ENCODE results near the gene HOXC9. TPM values are rescaled to one million over a fixed set of nuclear protein-coding genes. Genes with fewer than 3 reads are reported as not detected.

The HOXC9 gene
- total RNA-seq, 1 experiment from 2014 or later, result not detected

DNA sequence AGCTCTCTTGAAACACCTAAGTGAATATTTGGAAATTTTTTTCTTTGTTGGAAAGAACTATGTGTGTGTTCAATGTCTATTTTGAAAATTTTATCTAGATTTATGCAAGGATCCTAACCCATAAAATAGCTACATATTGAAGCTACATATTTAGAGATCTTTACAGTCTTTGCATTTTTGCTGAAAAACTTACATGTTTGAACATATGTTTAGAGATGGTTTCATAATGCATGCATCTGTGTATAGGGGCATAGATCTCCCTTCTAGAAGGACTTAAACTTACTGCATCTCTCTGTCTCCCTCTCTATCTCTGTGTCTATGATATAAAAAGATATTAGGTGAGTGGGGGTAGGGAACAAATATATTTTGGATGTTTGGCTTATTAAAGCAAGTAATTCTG is 45.4 kb downstream of the HOXC9 start:
- H3K4me1 Mint-ChIP-seq, result peaks cover 20% of the 10 kb centered on the region
- DNase-seq (ENCODE audit: low spot score) (no peak), ATAC-seq (no peak)
- no peak overlapping the region for H3K27ac Mint-ChIP-seq
- H3K4me3 Mint-ChIP-seq, result no peak overlapping the region
- peaks cover 100% of the 10 kb centered on the region for H3K27me3 Mint-ChIP-seq (ENCODE audit: low read depth)
- no peaks in the 10 kb centered on the region for H3K36me3 Mint-ChIP-seq
- CTCF ChIA-PET, result interaction anchor here (1.6 to 2.9 kb wide), 2 partner anchors 13 to 146 kb away, joined by 4 to 12 read pairs; partner anchors contain the start of gene HOXC5
- POLR2A ChIA-PET, result interaction anchor here (0.6 kb wide), 1 partner anchor 235 kb away, joined by 3 read pairs; the partner anchor contains the start of gene HNRNPA1
- H3K9me3 Mint-ChIP-seq, result no peaks in the 10 kb centered on the region
- TF ChIP-seq, protein P1, sequence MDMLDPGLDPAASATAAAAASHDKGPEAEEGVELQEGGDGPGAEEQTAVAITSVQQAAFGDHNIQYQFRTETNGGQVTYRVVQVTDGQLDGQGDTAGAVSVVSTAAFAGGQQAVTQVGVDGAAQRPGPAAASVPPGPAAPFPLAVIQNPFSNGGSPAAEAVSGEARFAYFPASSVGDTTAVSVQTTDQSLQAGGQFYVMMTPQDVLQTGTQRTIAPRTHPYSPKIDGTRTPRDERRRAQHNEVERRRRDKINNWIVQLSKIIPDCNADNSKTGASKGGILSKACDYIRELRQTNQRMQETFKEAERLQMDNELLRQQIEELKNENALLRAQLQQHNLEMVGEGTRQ (CRISPR knock-in tag; IDR thresholded peaks at IDR 0.05), result no peak
- TF ChIP-seq, protein P2, sequence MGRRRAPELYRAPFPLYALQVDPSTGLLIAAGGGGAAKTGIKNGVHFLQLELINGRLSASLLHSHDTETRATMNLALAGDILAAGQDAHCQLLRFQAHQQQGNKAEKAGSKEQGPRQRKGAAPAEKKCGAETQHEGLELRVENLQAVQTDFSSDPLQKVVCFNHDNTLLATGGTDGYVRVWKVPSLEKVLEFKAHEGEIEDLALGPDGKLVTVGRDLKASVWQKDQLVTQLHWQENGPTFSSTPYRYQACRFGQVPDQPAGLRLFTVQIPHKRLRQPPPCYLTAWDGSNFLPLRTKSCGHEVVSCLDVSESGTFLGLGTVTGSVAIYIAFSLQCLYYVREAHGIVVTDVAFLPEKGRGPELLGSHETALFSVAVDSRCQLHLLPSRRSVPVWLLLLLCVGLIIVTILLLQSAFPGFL (CRISPR knock-in tag; IDR thresholded peaks at IDR 0.05; ENCODE audit: borderline replicate concordance), result no peak
- TF ChIP-seq RELA (CRISPR knock-in tag; IDR thresholded peaks at IDR 0.05; ENCODE audit: borderline replicate concordance), result no peak
- TF ChIP-seq, protein P3, sequence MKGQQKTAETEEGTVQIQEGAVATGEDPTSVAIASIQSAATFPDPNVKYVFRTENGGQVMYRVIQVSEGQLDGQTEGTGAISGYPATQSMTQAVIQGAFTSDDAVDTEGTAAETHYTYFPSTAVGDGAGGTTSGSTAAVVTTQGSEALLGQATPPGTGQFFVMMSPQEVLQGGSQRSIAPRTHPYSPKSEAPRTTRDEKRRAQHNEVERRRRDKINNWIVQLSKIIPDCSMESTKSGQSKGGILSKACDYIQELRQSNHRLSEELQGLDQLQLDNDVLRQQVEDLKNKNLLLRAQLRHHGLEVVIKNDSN (CRISPR knock-in tag; IDR thresholded peaks at IDR 0.05), result no peak
- TF ChIP-seq, protein P4, sequence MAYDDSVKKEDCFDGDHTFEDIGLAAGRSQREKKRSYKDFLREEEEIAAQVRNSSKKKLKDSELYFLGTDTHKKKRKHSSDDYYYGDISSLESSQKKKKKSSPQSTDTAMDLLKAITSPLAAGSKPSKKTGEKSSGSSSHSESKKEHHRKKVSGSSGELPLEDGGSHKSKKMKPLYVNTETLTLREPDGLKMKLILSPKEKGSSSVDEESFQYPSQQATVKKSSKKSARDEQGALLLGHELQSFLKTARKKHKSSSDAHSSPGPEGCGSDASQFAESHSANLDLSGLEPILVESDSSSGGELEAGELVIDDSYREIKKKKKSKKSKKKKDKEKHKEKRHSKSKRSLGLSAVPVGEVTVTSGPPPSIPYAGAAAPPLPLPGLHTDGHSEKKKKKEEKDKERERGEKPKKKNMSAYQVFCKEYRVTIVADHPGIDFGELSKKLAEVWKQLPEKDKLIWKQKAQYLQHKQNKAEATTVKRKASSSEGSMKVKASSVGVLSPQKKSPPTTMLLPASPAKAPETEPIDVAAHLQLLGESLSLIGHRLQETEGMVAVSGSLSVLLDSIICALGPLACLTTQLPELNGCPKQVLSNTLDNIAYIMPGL (CRISPR knock-in tag; IDR thresholded peaks at IDR 0.05), result no peak
- TF ChIP-seq, protein P5, sequence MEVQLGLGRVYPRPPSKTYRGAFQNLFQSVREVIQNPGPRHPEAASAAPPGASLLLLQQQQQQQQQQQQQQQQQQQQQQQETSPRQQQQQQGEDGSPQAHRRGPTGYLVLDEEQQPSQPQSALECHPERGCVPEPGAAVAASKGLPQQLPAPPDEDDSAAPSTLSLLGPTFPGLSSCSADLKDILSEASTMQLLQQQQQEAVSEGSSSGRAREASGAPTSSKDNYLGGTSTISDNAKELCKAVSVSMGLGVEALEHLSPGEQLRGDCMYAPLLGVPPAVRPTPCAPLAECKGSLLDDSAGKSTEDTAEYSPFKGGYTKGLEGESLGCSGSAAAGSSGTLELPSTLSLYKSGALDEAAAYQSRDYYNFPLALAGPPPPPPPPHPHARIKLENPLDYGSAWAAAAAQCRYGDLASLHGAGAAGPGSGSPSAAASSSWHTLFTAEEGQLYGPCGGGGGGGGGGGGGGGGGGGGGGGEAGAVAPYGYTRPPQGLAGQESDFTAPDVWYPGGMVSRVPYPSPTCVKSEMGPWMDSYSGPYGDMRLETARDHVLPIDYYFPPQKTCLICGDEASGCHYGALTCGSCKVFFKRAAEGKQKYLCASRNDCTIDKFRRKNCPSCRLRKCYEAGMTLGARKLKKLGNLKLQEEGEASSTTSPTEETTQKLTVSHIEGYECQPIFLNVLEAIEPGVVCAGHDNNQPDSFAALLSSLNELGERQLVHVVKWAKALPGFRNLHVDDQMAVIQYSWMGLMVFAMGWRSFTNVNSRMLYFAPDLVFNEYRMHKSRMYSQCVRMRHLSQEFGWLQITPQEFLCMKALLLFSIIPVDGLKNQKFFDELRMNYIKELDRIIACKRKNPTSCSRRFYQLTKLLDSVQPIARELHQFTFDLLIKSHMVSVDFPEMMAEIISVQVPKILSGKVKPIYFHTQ (CRISPR knock-in tag; IDR thresholded peaks at IDR 0.05), result no peak
- TF ChIP-seq, protein P6, sequence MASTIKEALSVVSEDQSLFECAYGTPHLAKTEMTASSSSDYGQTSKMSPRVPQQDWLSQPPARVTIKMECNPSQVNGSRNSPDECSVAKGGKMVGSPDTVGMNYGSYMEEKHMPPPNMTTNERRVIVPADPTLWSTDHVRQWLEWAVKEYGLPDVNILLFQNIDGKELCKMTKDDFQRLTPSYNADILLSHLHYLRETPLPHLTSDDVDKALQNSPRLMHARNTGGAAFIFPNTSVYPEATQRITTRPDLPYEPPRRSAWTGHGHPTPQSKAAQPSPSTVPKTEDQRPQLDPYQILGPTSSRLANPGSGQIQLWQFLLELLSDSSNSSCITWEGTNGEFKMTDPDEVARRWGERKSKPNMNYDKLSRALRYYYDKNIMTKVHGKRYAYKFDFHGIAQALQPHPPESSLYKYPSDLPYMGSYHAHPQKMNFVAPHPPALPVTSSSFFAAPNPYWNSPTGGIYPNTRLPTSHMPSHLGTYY (CRISPR knock-in tag; IDR thresholded peaks at IDR 0.05), result no peak
- no peak for TF ChIP-seq ZNF138 (CRISPR knock-in tag; conservative IDR thresholded peaks at IDR 0.05)
- TF ChIP-seq JAZF1 (CRISPR knock-in tag; IDR thresholded peaks at IDR 0.05), result no peak
- TF ChIP-seq, protein P7, sequence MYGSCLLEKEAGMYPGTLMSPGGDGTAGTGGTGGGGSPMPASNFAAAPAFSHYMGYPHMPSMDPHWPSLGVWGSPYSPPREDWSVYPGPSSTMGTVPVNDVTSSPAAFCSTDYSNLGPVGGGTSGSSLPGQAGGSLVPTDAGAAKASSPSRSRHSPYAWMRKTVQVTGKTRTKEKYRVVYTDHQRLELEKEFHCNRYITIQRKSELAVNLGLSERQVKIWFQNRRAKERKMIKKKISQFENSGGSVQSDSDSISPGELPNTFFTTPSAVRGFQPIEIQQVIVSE (CRISPR knock-in tag; IDR thresholded peaks at IDR 0.05; ENCODE audit: borderline replicate concordance), result no peak
- no peak for TF ChIP-seq ELF4 (CRISPR knock-in tag; IDR thresholded peaks at IDR 0.05; ENCODE audit: low read depth)
- no peak for TF ChIP-seq OVOL2 (CRISPR knock-in tag; IDR thresholded peaks at IDR 0.05; ENCODE audit: borderline replicate concordance)
- TF ChIP-seq NR3C1 (CRISPR knock-in tag; conservative IDR thresholded peaks at IDR 0.05; ENCODE audit: low read depth), result no peak
- TF ChIP-seq GTF2I (CRISPR knock-in tag; conservative IDR thresholded peaks at IDR 0.05), result no peak
- TF ChIP-seq GRHL2 (CRISPR knock-in tag; IDR thresholded peaks at IDR 0.05; ENCODE audit: insufficient replicate concordance, severe bottlenecking), result no peak
- TF ChIP-seq SP1 (CRISPR knock-in tag; conservative IDR thresholded peaks at IDR 0.05), result no peak
- TF ChIP-seq, protein P8, sequence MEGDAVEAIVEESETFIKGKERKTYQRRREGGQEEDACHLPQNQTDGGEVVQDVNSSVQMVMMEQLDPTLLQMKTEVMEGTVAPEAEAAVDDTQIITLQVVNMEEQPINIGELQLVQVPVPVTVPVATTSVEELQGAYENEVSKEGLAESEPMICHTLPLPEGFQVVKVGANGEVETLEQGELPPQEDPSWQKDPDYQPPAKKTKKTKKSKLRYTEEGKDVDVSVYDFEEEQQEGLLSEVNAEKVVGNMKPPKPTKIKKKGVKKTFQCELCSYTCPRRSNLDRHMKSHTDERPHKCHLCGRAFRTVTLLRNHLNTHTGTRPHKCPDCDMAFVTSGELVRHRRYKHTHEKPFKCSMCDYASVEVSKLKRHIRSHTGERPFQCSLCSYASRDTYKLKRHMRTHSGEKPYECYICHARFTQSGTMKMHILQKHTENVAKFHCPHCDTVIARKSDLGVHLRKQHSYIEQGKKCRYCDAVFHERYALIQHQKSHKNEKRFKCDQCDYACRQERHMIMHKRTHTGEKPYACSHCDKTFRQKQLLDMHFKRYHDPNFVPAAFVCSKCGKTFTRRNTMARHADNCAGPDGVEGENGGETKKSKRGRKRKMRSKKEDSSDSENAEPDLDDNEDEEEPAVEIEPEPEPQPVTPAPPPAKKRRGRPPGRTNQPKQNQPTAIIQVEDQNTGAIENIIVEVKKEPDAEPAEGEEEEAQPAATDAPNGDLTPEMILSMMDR (IDR thresholded peaks at IDR 0.05), result no peak
- TF ChIP-seq, protein P9, sequence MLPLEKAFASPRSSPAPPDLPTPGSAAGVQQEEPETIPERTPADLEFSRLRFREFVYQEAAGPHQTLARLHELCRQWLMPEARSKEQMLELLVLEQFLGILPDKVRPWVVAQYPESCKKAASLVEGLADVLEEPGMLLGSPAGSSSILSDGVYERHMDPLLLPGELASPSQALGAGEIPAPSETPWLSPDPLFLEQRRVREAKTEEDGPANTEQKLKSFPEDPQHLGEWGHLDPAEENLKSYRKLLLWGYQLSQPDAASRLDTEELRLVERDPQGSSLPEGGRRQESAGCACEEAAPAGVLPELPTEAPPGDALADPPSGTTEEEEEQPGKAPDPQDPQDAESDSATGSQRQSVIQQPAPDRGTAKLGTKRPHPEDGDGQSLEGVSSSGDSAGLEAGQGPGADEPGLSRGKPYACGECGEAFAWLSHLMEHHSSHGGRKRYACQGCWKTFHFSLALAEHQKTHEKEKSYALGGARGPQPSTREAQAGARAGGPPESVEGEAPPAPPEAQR (CRISPR knock-in tag; IDR thresholded peaks at IDR 0.05), result no peak
- no peak for TF ChIP-seq CREB1 (CRISPR knock-in tag; IDR thresholded peaks at IDR 0.05)
- TF ChIP-seq, protein P10, sequence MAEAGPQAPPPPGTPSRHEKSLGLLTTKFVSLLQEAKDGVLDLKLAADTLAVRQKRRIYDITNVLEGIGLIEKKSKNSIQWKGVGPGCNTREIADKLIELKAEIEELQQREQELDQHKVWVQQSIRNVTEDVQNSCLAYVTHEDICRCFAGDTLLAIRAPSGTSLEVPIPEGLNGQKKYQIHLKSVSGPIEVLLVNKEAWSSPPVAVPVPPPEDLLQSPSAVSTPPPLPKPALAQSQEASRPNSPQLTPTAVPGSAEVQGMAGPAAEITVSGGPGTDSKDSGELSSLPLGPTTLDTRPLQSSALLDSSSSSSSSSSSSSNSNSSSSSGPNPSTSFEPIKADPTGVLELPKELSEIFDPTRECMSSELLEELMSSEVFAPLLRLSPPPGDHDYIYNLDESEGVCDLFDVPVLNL (CRISPR knock-in tag; IDR thresholded peaks at IDR 0.05; ENCODE audit: borderline replicate concordance, low read depth), result no peak

Data from WTC11 (cell line).